Measurements from ENCODE around the gene ARHGAP8. TPM values are rescaled to one million over a fixed set of nuclear protein-coding genes. Genes with fewer than 3 reads are reported as not detected.

ARHGAP8 gene
- total and polyA plus RNA-seq, 10 of the 15 experiments (the other 5 are each of a cell fraction or from before 2014, with no cell fraction given) = 0.33 TPM; not detected in 9

DNA sequence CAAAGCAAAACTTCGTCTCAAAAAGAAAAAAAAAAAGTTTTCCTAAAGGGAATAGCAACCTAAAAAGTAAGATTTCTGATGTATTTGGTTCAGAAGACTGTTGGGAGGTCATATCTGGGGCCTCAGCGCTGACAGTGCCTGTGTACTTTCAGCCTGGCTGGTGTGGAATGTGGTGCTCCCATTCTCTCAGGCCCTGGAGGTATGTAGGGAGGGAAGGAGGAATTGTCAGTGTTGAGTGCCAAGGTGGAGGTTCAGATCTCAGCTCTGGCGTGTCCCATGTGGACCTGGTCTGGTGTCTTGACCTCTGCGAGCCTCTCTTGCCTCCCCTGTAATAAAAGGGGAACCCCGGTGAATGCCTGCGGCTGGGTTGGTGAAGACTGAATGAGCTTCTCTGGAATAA lies 28.0 kb upstream of the ARHGAP8 start:
- no peak overlapping the region for H2AFZ ChIP-seq (ENCODE audit: control insufficient read depth, low read depth, low read length)
- in situ Hi-C loops (cut with MboI) (no loop called here), intact Hi-C loops (cut with micrococcal nuclease; ENCODE audit: unreplicated experiment) (no loop called here)
- ATAC-seq (no peak), FAIRE-seq (no peak), DNase-seq (ENCODE audit: low read depth, low spot score) (no peak)
- RAD21 ChIA-PET (ENCODE audit: unreplicated experiment) = no interaction called here
- H3K27ac ChIP-seq (ENCODE audit: control insufficient read depth, insufficient read depth) = no peak overlapping the region
- H3K4me1 ChIP-seq (ENCODE audit: control insufficient read depth, insufficient read depth, low read length) = no peaks in the 10 kb centered on the region
- no peaks in the 10 kb centered on the region; a peak in 1 of 4 replicates for H3K36me3 ChIP-seq (ENCODE audit: control insufficient read depth in 2 of 2, insufficient read depth in 2 of 2, low read length in 1 of 2)
- no TSS peak for BruUV-seq (replicated peaks)
- H3K27me3 ChIP-seq (replicated peaks in 1 of 2; ENCODE audit: control insufficient read depth in 2 of 2, insufficient read depth in 2 of 2, low read length in 1 of 2) = no peaks in the 10 kb centered on the region
- no peak overlapping the region for H3K4me3 ChIP-seq
- no peaks in the 10 kb centered on the region for H4K20me1 ChIP-seq (ENCODE audit: control insufficient read depth, insufficient read depth)
- TF ChIP-seq SMAD5 (IDR thresholded peaks at IDR 0.05; ENCODE audit: low read depth) = no peak
- TF ChIP-seq BMI1 (IDR thresholded peaks at IDR 0.05; ENCODE audit: borderline replicate concordance) = no peak
- TF ChIP-seq, protein P1, sequence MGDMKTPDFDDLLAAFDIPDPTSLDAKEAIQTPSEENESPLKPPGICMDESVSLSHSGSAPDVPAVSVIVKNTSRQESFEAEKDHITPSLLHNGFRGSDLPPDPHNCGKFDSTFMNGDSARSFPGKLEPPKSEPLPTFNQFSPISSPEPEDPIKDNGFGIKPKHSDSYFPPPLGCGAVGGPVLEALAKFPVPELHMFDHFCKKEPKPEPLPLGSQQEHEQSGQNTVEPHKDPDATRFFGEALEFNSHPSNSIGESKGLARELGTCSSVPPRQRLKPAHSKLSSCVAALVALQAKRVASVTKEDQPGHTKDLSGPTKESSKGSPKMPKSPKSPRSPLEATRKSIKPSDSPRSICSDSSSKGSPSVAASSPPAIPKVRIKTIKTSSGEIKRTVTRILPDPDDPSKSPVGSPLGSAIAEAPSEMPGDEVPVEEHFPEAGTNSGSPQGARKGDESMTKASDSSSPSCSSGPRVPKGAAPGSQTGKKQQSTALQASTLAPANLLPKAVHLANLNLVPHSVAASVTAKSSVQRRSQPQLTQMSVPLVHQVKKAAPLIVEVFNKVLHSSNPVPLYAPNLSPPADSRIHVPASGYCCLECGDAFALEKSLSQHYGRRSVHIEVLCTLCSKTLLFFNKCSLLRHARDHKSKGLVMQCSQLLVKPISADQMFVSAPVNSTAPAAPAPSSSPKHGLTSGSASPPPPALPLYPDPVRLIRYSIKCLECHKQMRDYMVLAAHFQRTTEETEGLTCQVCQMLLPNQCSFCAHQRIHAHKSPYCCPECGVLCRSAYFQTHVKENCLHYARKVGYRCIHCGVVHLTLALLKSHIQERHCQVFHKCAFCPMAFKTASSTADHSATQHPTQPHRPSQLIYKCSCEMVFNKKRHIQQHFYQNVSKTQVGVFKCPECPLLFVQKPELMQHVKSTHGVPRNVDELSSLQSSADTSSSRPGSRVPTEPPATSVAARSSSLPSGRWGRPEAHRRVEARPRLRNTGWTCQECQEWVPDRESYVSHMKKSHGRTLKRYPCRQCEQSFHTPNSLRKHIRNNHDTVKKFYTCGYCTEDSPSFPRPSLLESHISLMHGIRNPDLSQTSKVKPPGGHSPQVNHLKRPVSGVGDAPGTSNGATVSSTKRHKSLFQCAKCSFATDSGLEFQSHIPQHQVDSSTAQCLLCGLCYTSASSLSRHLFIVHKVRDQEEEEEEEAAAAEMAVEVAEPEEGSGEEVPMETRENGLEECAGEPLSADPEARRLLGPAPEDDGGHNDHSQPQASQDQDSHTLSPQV (IDR thresholded peaks at IDR 0.05) = no peak
- no peak overlapping the region for H3K4me2 ChIP-seq (ENCODE audit: control insufficient read depth, insufficient read depth)
- no peaks in the 10 kb centered on the region for H3K79me2 ChIP-seq (ENCODE audit: control insufficient read depth, insufficient read depth, low read length)
- H3K9me3 ChIP-seq (replicated peaks; ENCODE audit: control insufficient read depth, insufficient read depth, low read length) = no peaks in the 10 kb centered on the region
- WGBS (ENCODE audit: insufficient coverage, insufficient replicate concordance, low lambda C conversion rate, missing lambda C conversion rate) = 48% methylated on average over 6 of the region's 6 CpGs
- CTCF ChIA-PET = interaction anchor here (0.6 to 1.6 kb wide), 2 partner anchors 11 to 26 kb away, joined by 3 to 6 read pairs; no protein-coding TSS in a partner anchor
- POLR2A ChIA-PET = no interaction called here
- no peak overlapping the region for H3K9ac ChIP-seq (ENCODE audit: control insufficient read depth, insufficient read depth, low read length)
- SMC1A ChIA-PET (ENCODE audit: uncharacterized antibody, unreplicated experiment) = no interaction called here

DNA sequence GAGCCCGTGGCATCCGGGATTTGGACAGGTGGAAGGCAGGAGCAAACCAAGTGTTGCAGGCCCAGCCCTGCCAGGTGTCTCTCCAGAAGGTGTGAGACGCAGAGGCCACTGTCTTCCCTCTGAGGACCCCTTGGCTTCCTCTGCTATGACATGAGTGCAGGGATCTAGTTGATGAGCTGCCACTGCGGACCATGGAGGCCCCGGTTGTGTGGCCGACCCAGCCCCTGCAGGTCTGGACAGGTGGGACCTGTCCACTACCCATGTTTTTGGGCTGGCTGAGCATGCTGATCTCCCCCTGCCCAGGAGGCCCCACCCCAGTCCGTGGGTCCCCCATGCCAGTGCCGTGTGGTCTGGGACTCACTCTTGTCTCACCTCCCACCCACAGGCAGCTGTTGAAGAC lies 27.5 kb upstream of the ARHGAP8 start:
- H3K4me1 ChIP-seq (ENCODE audit: control insufficient read depth, insufficient read depth, low read length) = no peaks in the 10 kb centered on the region
- no peak for DNase-seq (ENCODE audit: low read depth, low spot score)
- H3K4me3 ChIP-seq = no peak overlapping the region
- no peaks in the 10 kb centered on the region for H3K27me3 ChIP-seq (replicated peaks in 1 of 2; ENCODE audit: control insufficient read depth in 2 of 2, insufficient read depth in 2 of 2, low read length in 1 of 2)
- no peak overlapping the region for H3K4me2 ChIP-seq (ENCODE audit: control insufficient read depth, insufficient read depth)
- CTCF ChIA-PET = interaction anchor here (0.6 to 1.6 kb wide), 2 partner anchors 11 to 27 kb away, joined by 3 to 6 read pairs; no protein-coding TSS in a partner anchor
- ATAC-seq = no peak
- H2AFZ ChIP-seq (ENCODE audit: control insufficient read depth, low read depth, low read length) = no peak overlapping the region
- FAIRE-seq = no peak
- intact Hi-C loops (cut with micrococcal nuclease; ENCODE audit: unreplicated experiment) (no loop called here), in situ Hi-C loops (cut with MboI) (no loop called here)
- 80% methylated on average over 8 of the region's 8 CpGs for WGBS (ENCODE audit: insufficient coverage, insufficient replicate concordance, low lambda C conversion rate, missing lambda C conversion rate)
- SMC1A ChIA-PET (ENCODE audit: uncharacterized antibody, unreplicated experiment) = interaction anchor here (1.0 kb wide), 1 partner anchor 20 kb away, joined by 3 read pairs; no protein-coding TSS in a partner anchor
- H3K9ac ChIP-seq (ENCODE audit: control insufficient read depth, insufficient read depth, low read length) = no peak overlapping the region
- H3K9me3 ChIP-seq (replicated peaks; ENCODE audit: control insufficient read depth, insufficient read depth, low read length) = no peaks in the 10 kb centered on the region
- no TSS peak for BruUV-seq (replicated peaks)
- no peaks in the 10 kb centered on the region for H3K79me2 ChIP-seq (ENCODE audit: control insufficient read depth, insufficient read depth, low read length)
- POLR2A ChIA-PET = no interaction called here
- H3K27ac ChIP-seq (ENCODE audit: control insufficient read depth, insufficient read depth) = no peak overlapping the region
- no peaks in the 10 kb centered on the region for H4K20me1 ChIP-seq (ENCODE audit: control insufficient read depth, insufficient read depth)
- RAD21 ChIA-PET (ENCODE audit: unreplicated experiment) = no interaction called here
- H3K36me3 ChIP-seq (ENCODE audit: control insufficient read depth in 2 of 2, insufficient read depth in 2 of 2, low read length in 1 of 2) = no peaks in the 10 kb centered on the region; a peak in 1 of 4 replicates
- TF ChIP-seq, protein P2, sequence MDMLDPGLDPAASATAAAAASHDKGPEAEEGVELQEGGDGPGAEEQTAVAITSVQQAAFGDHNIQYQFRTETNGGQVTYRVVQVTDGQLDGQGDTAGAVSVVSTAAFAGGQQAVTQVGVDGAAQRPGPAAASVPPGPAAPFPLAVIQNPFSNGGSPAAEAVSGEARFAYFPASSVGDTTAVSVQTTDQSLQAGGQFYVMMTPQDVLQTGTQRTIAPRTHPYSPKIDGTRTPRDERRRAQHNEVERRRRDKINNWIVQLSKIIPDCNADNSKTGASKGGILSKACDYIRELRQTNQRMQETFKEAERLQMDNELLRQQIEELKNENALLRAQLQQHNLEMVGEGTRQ (IDR thresholded peaks at IDR 0.05; ENCODE audit: borderline replicate concordance, low read depth, low read length) = no peak
- TF ChIP-seq RAD21 (IDR thresholded peaks at IDR 0.05; ENCODE audit: insufficient read depth, low read depth, low read length) (no peak), CREM (IDR thresholded peaks at IDR 0.05; ENCODE audit: low read depth) (no peak), YBX1 (IDR thresholded peaks at IDR 0.05) (no peak), ZNF384 (IDR thresholded peaks at IDR 0.05; ENCODE audit: borderline replicate concordance, low read depth, low read length) (no peak), ZNF274 (IDR thresholded peaks at IDR 0.05; ENCODE audit: insufficient read depth, insufficient read length) (no peak)

Measured in GM12878 (cell line).